ENCODE data around the gene FOXP2.

FOXP2 gene

GRCh38 chr7:114715907-114716306 is 301.3 kb downstream of the FOXP2 start:
- Histone ChIP-seq H3K4me2 (ENCODE audit: low read depth, low read length, poor library complexity, severe bottlenecking) (no peak overlapping the region), H3K36me3 (ENCODE audit: insufficient read depth, low read length) (no peaks in the 10 kb centered on the region), H2AFZ (ENCODE audit: low read length) (no peak overlapping the region), H3K9me2 (replicated peaks; ENCODE audit: low read depth, low read length) (no peaks in the 10 kb centered on the region), H4K20me1 (ENCODE audit: insufficient read depth, low read length, poor library complexity, severe bottlenecking) (no peaks in the 10 kb centered on the region), H3K79me2 (ENCODE audit: insufficient read depth, low read length) (no peaks in the 10 kb centered on the region), H3K4me3 (ENCODE audit: low read length, poor library complexity, severe bottlenecking) (no peak overlapping the region), H3K9ac (ENCODE audit: low read depth, low read length, poor library complexity, severe bottlenecking) (no peak overlapping the region), H3K27me3 (ENCODE audit: insufficient read depth, low read length, poor library complexity, severe bottlenecking) (no peaks in the 10 kb centered on the region), H3K4me1 (ENCODE audit: insufficient read depth, low read length, poor library complexity, severe bottlenecking) (no peaks in the 10 kb centered on the region), H3F3A (ENCODE audit: low read depth) (no peaks in the 10 kb centered on the region), H3K9me3 (ENCODE audit: insufficient read depth, low read depth, low read length) (no peaks in the 10 kb centered on the region)
- TF ChIP-seq EZH2phosphoT487 (IDR thresholded peaks at IDR 0.05; ENCODE audit: borderline replicate concordance): no peak
- TF ChIP-seq, protein P1, sequence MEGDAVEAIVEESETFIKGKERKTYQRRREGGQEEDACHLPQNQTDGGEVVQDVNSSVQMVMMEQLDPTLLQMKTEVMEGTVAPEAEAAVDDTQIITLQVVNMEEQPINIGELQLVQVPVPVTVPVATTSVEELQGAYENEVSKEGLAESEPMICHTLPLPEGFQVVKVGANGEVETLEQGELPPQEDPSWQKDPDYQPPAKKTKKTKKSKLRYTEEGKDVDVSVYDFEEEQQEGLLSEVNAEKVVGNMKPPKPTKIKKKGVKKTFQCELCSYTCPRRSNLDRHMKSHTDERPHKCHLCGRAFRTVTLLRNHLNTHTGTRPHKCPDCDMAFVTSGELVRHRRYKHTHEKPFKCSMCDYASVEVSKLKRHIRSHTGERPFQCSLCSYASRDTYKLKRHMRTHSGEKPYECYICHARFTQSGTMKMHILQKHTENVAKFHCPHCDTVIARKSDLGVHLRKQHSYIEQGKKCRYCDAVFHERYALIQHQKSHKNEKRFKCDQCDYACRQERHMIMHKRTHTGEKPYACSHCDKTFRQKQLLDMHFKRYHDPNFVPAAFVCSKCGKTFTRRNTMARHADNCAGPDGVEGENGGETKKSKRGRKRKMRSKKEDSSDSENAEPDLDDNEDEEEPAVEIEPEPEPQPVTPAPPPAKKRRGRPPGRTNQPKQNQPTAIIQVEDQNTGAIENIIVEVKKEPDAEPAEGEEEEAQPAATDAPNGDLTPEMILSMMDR (conservative IDR thresholded peaks at IDR 0.05; ENCODE audit: low read length): no peak

DNA sequence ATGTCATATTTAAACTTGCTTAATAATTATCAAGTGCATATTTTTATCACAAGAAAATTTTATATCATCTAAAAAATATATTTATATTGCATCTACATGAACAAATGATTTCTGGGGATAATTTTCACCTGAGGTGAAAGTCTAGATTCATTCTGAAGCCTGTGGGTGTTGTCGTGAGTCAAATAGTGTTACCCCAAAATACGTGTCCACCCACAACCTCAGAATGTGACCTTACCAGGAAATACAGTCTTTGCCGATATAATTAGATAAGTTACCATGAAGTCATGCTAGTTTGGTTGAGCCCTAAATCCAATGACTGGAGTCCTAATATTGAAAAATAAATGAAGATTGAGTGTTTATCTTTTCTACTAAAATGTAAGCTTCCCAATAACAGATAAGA is 304.2 kb downstream of the FOXP2 start:
- Histone ChIP-seq H3K9ac (ENCODE audit: low read depth, low read length, poor library complexity, severe bottlenecking) (no peak overlapping the region), H3K36me3 (ENCODE audit: insufficient read depth, low read length) (no peaks in the 10 kb centered on the region), H2AFZ (ENCODE audit: low read length) (no peak overlapping the region), H4K20me1 (ENCODE audit: insufficient read depth, low read length, poor library complexity, severe bottlenecking) (no peaks in the 10 kb centered on the region), H3K4me1 (ENCODE audit: insufficient read depth, low read length, poor library complexity, severe bottlenecking) (no peaks in the 10 kb centered on the region), H3K9me3 (ENCODE audit: insufficient read depth, low read depth, low read length) (no peaks in the 10 kb centered on the region), H3K4me2 (ENCODE audit: low read depth, low read length, poor library complexity, severe bottlenecking) (no peak overlapping the region), H3K4me3 (ENCODE audit: low read length, poor library complexity, severe bottlenecking) (no peak overlapping the region), H3K27me3 (ENCODE audit: insufficient read depth, low read length, poor library complexity, severe bottlenecking) (no peaks in the 10 kb centered on the region), H3F3A (ENCODE audit: low read depth) (no peaks in the 10 kb centered on the region), H3K79me2 (ENCODE audit: insufficient read depth, low read length) (no peaks in the 10 kb centered on the region), H3K9me2 (replicated peaks; ENCODE audit: low read depth, low read length) (no peaks in the 10 kb centered on the region)
- TF ChIP-seq EZH2phosphoT487 (IDR thresholded peaks at IDR 0.05; ENCODE audit: borderline replicate concordance): no peak
- TF ChIP-seq, protein P1 (conservative IDR thresholded peaks at IDR 0.05; ENCODE audit: low read length): no peak

DNA sequence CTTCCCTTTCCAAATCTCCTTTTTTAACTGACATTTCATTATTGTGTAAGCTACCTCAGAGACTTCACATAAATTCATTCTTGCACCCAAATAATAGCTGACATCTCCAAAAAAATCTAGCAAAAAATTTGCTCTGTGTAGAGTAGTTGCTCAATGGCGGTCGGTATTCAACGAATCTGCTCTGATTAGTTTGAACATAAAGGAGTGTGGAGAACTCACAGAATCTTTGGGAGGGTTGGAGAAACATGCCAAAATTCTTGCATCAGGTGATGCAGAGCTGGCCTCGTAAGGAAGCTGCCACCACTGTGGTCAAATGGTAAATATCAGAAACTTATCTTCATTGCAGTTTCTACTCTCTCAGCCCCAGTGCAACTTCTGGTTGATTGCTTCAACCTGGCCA is 306.1 kb downstream of the FOXP2 start:
- Histone ChIP-seq H3K4me2 (ENCODE audit: low read depth, low read length, poor library complexity, severe bottlenecking) (no peak overlapping the region), H3K9me3 (ENCODE audit: insufficient read depth, low read depth, low read length) (no peaks in the 10 kb centered on the region), H3K9me2 (replicated peaks; ENCODE audit: low read depth, low read length) (no peaks in the 10 kb centered on the region), H3K79me2 (ENCODE audit: insufficient read depth, low read length) (no peaks in the 10 kb centered on the region), H3K9ac (ENCODE audit: low read depth, low read length, poor library complexity, severe bottlenecking) (no peak overlapping the region), H3F3A (ENCODE audit: low read depth) (no peaks in the 10 kb centered on the region), H3K4me3 (ENCODE audit: low read length, poor library complexity, severe bottlenecking) (no peak overlapping the region), H4K20me1 (ENCODE audit: insufficient read depth, low read length, poor library complexity, severe bottlenecking) (no peaks in the 10 kb centered on the region), H3K4me1 (ENCODE audit: insufficient read depth, low read length, poor library complexity, severe bottlenecking) (no peaks in the 10 kb centered on the region), H3K27me3 (ENCODE audit: insufficient read depth, low read length, poor library complexity, severe bottlenecking) (no peaks in the 10 kb centered on the region), H2AFZ (ENCODE audit: low read length) (no peak overlapping the region), H3K36me3 (ENCODE audit: insufficient read depth, low read length) (no peaks in the 10 kb centered on the region)
- TF ChIP-seq, protein P1 (conservative IDR thresholded peaks at IDR 0.05; ENCODE audit: low read length): no peak
- TF ChIP-seq EZH2phosphoT487 (IDR thresholded peaks at IDR 0.05; ENCODE audit: borderline replicate concordance): no peak

Data from Loucy (cell line).